22Rv1 (cell line): ENCODE data around the gene WNT3A.

ENCODE experiments used
- ZFX ChIP-seq: fragments of 450-650 bp; IDR thresholded peaks from 2 replicates; pipeline ENCODE4 v1.6.1; 2017; ENCODE audit warnings: antibody characterized with exemption, borderline replicate concordance
- TF ChIP-seq, protein P1 (sequence below): fragments of 450-650 bp; IDR thresholded peaks from 2 replicates; pipeline ENCODE4 v1.5.1; 2017; ENCODE audit warnings: mild to moderate bottlenecking

DNA sequence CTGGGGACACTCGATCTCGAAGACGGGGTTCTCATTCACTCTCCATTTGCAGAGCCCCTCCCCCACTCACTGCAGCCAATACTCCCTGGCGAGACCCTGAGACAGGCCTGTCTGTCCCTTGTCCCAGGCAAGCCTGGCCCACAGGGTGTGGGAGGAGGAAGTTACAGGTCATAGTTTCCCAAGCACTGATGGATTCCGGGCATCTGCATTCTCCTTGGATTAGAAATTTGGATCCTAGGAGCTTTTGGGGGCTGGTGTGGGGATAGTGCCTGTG, 11.3 kb downstream of the WNT3A start:
- TF ChIP-seq, protein P1, sequence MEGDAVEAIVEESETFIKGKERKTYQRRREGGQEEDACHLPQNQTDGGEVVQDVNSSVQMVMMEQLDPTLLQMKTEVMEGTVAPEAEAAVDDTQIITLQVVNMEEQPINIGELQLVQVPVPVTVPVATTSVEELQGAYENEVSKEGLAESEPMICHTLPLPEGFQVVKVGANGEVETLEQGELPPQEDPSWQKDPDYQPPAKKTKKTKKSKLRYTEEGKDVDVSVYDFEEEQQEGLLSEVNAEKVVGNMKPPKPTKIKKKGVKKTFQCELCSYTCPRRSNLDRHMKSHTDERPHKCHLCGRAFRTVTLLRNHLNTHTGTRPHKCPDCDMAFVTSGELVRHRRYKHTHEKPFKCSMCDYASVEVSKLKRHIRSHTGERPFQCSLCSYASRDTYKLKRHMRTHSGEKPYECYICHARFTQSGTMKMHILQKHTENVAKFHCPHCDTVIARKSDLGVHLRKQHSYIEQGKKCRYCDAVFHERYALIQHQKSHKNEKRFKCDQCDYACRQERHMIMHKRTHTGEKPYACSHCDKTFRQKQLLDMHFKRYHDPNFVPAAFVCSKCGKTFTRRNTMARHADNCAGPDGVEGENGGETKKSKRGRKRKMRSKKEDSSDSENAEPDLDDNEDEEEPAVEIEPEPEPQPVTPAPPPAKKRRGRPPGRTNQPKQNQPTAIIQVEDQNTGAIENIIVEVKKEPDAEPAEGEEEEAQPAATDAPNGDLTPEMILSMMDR: no peak
- no peak for TF ChIP-seq ZFX
